Adrenal gland (tissue), 5 donors: ENCODE measurements around the gene AKNAD1.

Experiments
- POLR2A ChIP-seq, 2 donors: fragments of 450-650 bp; IDR thresholded peaks; one replicate each; pipeline ENCODE4 v1.6.1; 2017; ENCODE audit warnings: antibody characterized with exemption in 2 of 2, mild to moderate bottlenecking in 2 of 2, moderate library complexity in 1 of 2
- TF ChIP-seq, protein P1 (sequence below), 6 experiments: fragments of 450-650 bp in 4 of 6; fragments of 200-600 bp in 2 of 6; sonication (generic) in 1 of 6; IDR thresholded peaks; 1 replicate in 5 of 6; 2 replicates in 1 of 6; pipeline versions ENCODE4 v1.5.1 to v1.8.0; 2016 to 2021; ENCODE audit warnings: antibody characterized with exemption in 6 of 6, mild to moderate bottlenecking in 2 of 6, moderate library complexity in 1 of 6
- donor health status: DM: no; HTN: no; CAD: no.

DNA sequence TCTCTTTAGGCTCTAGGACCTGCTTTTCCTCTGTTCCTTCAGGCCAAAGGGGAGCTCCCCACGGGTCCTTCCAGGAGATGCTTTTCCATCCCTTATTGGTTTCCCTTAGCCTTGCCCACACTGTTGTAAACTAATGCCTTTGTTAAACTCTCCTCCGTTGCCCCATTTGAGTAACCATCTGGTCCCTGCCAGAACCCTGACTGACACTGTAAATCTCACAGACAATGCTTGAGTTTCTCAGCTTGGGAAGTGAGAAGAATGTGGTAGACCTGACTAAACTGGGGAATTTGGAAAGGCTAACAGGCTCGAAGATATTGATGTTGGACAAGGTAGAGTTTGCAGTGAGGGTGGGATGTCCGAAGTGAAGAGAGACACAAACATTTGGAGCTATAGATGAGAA lies 11.4 kb downstream of the AKNAD1 start:
- TF ChIP-seq, protein P1, sequence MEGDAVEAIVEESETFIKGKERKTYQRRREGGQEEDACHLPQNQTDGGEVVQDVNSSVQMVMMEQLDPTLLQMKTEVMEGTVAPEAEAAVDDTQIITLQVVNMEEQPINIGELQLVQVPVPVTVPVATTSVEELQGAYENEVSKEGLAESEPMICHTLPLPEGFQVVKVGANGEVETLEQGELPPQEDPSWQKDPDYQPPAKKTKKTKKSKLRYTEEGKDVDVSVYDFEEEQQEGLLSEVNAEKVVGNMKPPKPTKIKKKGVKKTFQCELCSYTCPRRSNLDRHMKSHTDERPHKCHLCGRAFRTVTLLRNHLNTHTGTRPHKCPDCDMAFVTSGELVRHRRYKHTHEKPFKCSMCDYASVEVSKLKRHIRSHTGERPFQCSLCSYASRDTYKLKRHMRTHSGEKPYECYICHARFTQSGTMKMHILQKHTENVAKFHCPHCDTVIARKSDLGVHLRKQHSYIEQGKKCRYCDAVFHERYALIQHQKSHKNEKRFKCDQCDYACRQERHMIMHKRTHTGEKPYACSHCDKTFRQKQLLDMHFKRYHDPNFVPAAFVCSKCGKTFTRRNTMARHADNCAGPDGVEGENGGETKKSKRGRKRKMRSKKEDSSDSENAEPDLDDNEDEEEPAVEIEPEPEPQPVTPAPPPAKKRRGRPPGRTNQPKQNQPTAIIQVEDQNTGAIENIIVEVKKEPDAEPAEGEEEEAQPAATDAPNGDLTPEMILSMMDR (IDR thresholded peaks at IDR 0.05): no peak
- TF ChIP-seq POLR2A (IDR thresholded peaks at IDR 0.05): no peak
